HCT116 (cell line): ENCODE measurements around the gene MAST4. TPM values are rescaled to one million over a fixed set of nuclear protein-coding genes. Genes with fewer than 3 reads are reported as not detected.

ENCODE experiments used
- ATAC-seq: fragments of 200-7000 bp; cut with Tn5 transposase; 2 replicates; pipeline ENCODE4 v1.9.1; 2020; ENCODE audit warnings: mild to moderate bottlenecking, moderate library complexity
- BruUV-seq: library from RNA; stranded (reverse); fragments of 400-500 nt; replicated peaks from 2 replicates; lab custom pipeline; 2021; lab: Mats Ljungman, UMichigan
- CTCF ChIA-PET: fragments of 300-600 bp; sonication (Branson Sonifier 250); formaldehyde crosslinking; loops from one replicate; lab custom pipeline; 2021; ENCODE audit warnings: antibody characterized with exemption; lab: Charles Lee
- POLR2A ChIA-PET: fragments of 300-600, 350-600 bp; sonication (Branson Sonifier 250); formaldehyde crosslinking; loops from one replicate; lab custom pipeline; 2021; ENCODE audit warnings: antibody characterized with exemption; lab: Charles Lee
- RAD21 ChIA-PET, 2 experiments: fragments of 300-600 bp; sonication (Branson Sonifier 250); formaldehyde crosslinking; loops; one replicate each; lab custom pipeline; 2023; ENCODE audit warnings: low total read pairs in 2 of 2; ENCODE audit not compliant: uncharacterized antibody in 2 of 2, unreplicated experiment in 2 of 2, low non-redundant PET in 1 of 2; lab: Charles Lee
- DNase-seq: peaks from one replicate; pipeline ENCODE4 v3.0.0-alpha.2; 2010; ENCODE audit warnings: low read depth, low spot score
- H2AFZ ChIP-seq: fragments of 200-600 bp; shearing (Covaris generic), sonication (generic); 2 replicates; pipeline ENCODE4 v1.6.1; 2017; ENCODE audit warnings: low read depth, mixed run types, mixed read lengths, antibody characterized with exemption, low read length; ENCODE audit not compliant: poor library complexity, severe bottlenecking
- H3K27ac ChIP-seq: 2 replicates; pipeline ENCODE4 v1.5.1; 2012; ENCODE audit warnings: low read depth, low read length
- H3K27me3 ChIP-seq: fragments of 200-600 bp; sonication (generic); 2 replicates; pipeline ENCODE4 v1.6.1; 2016; ENCODE audit warnings: mixed run types, low read length, mixed read lengths; ENCODE audit not compliant: insufficient read depth
- H3K36me3 ChIP-seq, 2 experiments: fragments of 200-500 bp in 1 of 2; fragments of 200-600 bp in 1 of 2; sonication (Bioruptor generic) in 1 of 2; sonication (generic) in 1 of 2; 2 replicates each; pipeline versions ENCODE4 v1.5.1 to v1.6.1; 2014 to 2016; ENCODE audit warnings: low read length in 2 of 2, inconsistent platforms in 1 of 2, mixed read lengths in 1 of 2, mixed run types in 1 of 2; ENCODE audit not compliant: insufficient read depth in 2 of 2, control insufficient read depth in 1 of 2
- H3K4me1 ChIP-seq, 2 experiments: fragments of 200-600 bp in 1 of 2; sonication (generic) in 1 of 2; 2 replicates each; pipeline versions ENCODE4 v1.5.1 to v1.6.1; 2012 to 2017; ENCODE audit warnings: low read length in 2 of 2, inconsistent platforms in 1 of 2, mild to moderate bottlenecking in 1 of 2, mixed read lengths in 1 of 2, mixed run types in 1 of 2, moderate library complexity in 1 of 2; ENCODE audit not compliant: insufficient read depth in 2 of 2, control insufficient read depth in 1 of 2
- H3K4me2 ChIP-seq: fragments of 200-600 bp; sonication (generic); 2 replicates; pipeline ENCODE4 v1.6.1; 2017; ENCODE audit warnings: mixed run types, low read length, mixed read lengths
- H3K4me3 ChIP-seq, 2 experiments: fragments of 200-600 bp in 1 of 2; sonication (generic) in 1 of 2; replicated peaks in 1 of 2; 2 replicates each; pipeline ENCODE4 v1.5.1; 2011 to 2016; ENCODE audit warnings: low read length in 2 of 2, control low read depth in 1 of 2, low read depth in 1 of 2, mild to moderate bottlenecking in 1 of 2, mixed read lengths in 1 of 2, mixed run types in 1 of 2
- H3K79me2 ChIP-seq: fragments of 200-600 bp; sonication (generic); 2 replicates; pipeline ENCODE4 v1.6.1; 2017; ENCODE audit warnings: mild to moderate bottlenecking, mixed run types, low read length, moderate library complexity, mixed read lengths; ENCODE audit not compliant: insufficient read depth
- H3K9ac ChIP-seq: fragments of 200-600 bp; sonication (generic); 2 replicates; pipeline ENCODE4 v1.6.1; 2016; ENCODE audit warnings: low read length, mixed read lengths
- H3K9me2 ChIP-seq: fragments of 200-600 bp; sonication (generic), shearing (Covaris generic); 2 replicates; pipeline ENCODE4 v1.6.1; 2017; ENCODE audit warnings: mixed run types, mild to moderate bottlenecking, moderate library complexity; ENCODE audit not compliant: insufficient read depth
- H3K9me3 ChIP-seq, 2 experiments: fragments of 200-500 bp in 1 of 2; fragments of 200-600 bp in 1 of 2; sonication (Bioruptor generic) in 1 of 2; sonication (generic) in 1 of 2; 2 replicates each; pipeline ENCODE4 v1.6.1; 2014 to 2017; ENCODE audit warnings: low read length in 2 of 2, mixed read lengths in 2 of 2, inconsistent platforms in 1 of 2, low read depth in 1 of 2, mild to moderate bottlenecking in 1 of 2, mixed run types in 1 of 2, moderate library complexity in 1 of 2; ENCODE audit not compliant: control insufficient read depth in 1 of 2, insufficient read depth in 1 of 2
- H4K20me1 ChIP-seq: fragments of 200-600 bp; sonication (generic), shearing (Covaris generic); 2 replicates; pipeline ENCODE4 v1.6.1; 2017; ENCODE audit warnings: mixed run types, mild to moderate bottlenecking, moderate library complexity; ENCODE audit not compliant: insufficient read depth
- CBX3 ChIP-seq: IDR thresholded peaks from 2 replicates; pipeline ENCODE4 v1.6.1; 2012; ENCODE audit warnings: low read depth
- CEBPB ChIP-seq: IDR thresholded peaks from 2 replicates; pipeline ENCODE4 v1.6.1; 2012; ENCODE audit warnings: low read depth
- CTCF ChIP-seq, 3 experiments: fragments of 200-600 bp in 1 of 3; sonication (generic) in 1 of 3; IDR thresholded peaks in 2 of 3; conservative IDR thresholded peaks in 1 of 3; 2 replicates each; pipeline ENCODE4 v1.5.1; 2012 to 2017; ENCODE audit warnings: low read depth in 2 of 3, low read length in 2 of 3, antibody characterized with exemption in 1 of 3, borderline replicate concordance in 1 of 3, control low read depth in 1 of 3, mild to moderate bottlenecking in 1 of 3, mixed read lengths in 1 of 3, mixed run types in 1 of 3, moderate library complexity in 1 of 3; ENCODE audit not compliant: insufficient read depth in 1 of 3
- EGR1 ChIP-seq: IDR thresholded peaks from 2 replicates; pipeline ENCODE4 v1.6.1; 2012; ENCODE audit warnings: low read depth
- ELF1 ChIP-seq: IDR thresholded peaks from 2 replicates; pipeline ENCODE4 v1.6.1; 2012; ENCODE audit warnings: low read depth, borderline replicate concordance
- EZH2 ChIP-seq: fragments of 200-600 bp; sonication (generic); IDR thresholded peaks from 2 replicates; pipeline ENCODE4 v1.6.1; 2017; ENCODE audit warnings: antibody characterized with exemption, mixed run types
- EZH2phosphoT487 ChIP-seq: fragments of 200-600 bp; IDR thresholded peaks from 2 replicates; pipeline ENCODE4 v1.6.1; 2018; ENCODE audit warnings: antibody characterized with exemption, borderline replicate concordance
- FOSL1 ChIP-seq: IDR thresholded peaks from 2 replicates; pipeline ENCODE4 v1.6.1; 2012; ENCODE audit warnings: low read depth
- JUND ChIP-seq: IDR thresholded peaks from 2 replicates; pipeline ENCODE4 v1.6.1; 2012
- MAX ChIP-seq: IDR thresholded peaks from 2 replicates; pipeline ENCODE4 v1.6.1; 2012
- POLR2AphosphoS5 ChIP-seq: IDR thresholded peaks from 2 replicates; pipeline ENCODE4 v1.6.1; 2011; ENCODE audit warnings: mild to moderate bottlenecking, low read depth, low read length, moderate library complexity
- RAD21 ChIP-seq: IDR thresholded peaks from 2 replicates; pipeline ENCODE4 v1.6.1; 2012; ENCODE audit warnings: low read depth, mild to moderate bottlenecking
- REST ChIP-seq: IDR thresholded peaks from 2 replicates; pipeline ENCODE4 v1.6.1; 2012; ENCODE audit warnings: low read depth
- SIN3A ChIP-seq: IDR thresholded peaks from 2 replicates; pipeline ENCODE4 v1.6.1; 2012; ENCODE audit warnings: low read depth
- SP1 ChIP-seq: IDR thresholded peaks from 2 replicates; pipeline ENCODE4 v1.6.1; 2012; ENCODE audit warnings: low read depth
- SRF ChIP-seq: IDR thresholded peaks from 2 replicates; pipeline ENCODE4 v1.6.1; 2012; ENCODE audit warnings: low read depth
- ZFX ChIP-seq: fragments of 450-650 bp; IDR thresholded peaks from 2 replicates; pipeline ENCODE4 v1.6.1; 2017
- ZNF274 ChIP-seq: fragments of 200-500 bp; sonication (Bioruptor generic); IDR thresholded peaks from 2 replicates; pipeline ENCODE4 v1.6.1; 2014; ENCODE audit warnings: mild to moderate bottlenecking, low read depth, low read length, inconsistent platforms
- intact Hi-C: fragments of 100-400 bp; cut with micrococcal nuclease; formaldehyde crosslinking; loops from 2 replicates; pipeline ENCODE4 v1.10.0; 2022
- total RNA-seq: library from RNA; stranded (reverse); gene quantifications from one replicate; pipeline ENCODE4 v1.2.1, GENCODE V29; 2021; ENCODE audit not compliant: unreplicated experiment
- TF ChIP-seq, protein P1 (sequence below): IDR thresholded peaks from 2 replicates; pipeline ENCODE4 v1.6.1; 2012
- TF ChIP-seq, protein P2 (sequence below): IDR thresholded peaks from 2 replicates; pipeline ENCODE4 v1.6.1; 2011; ENCODE audit warnings: mild to moderate bottlenecking, low read length, moderate library complexity; ENCODE audit not compliant: insufficient replicate concordance; ENCODE audit errors: extremely low read depth

MAST4 gene
- total RNA-seq, 1 experiment from 2014 or later, result 1.1 TPM

- TF ChIP-seq SP1 (no peak), POLR2AphosphoS5 (no peak), ELF1 (no peak), FOSL1 (no peak), SIN3A (no peak), CBX3 (no peak)
- TF ChIP-seq, all 23 proteins: peak for 0
These were observed 586.2 kb downstream of the MAST4 start (continued) for GRCh38 chr5:67182301-67182790.

- intact Hi-C loops, result no loop called here
- POLR2A ChIA-PET, result no interaction called here
- no peak for TF ChIP-seq POLR2AphosphoS5
- TF ChIP-seq ZNF274, result no peak
- no peak for TF ChIP-seq MAX
- TF ChIP-seq CEBPB, result no peak
- TF ChIP-seq, protein P1, sequence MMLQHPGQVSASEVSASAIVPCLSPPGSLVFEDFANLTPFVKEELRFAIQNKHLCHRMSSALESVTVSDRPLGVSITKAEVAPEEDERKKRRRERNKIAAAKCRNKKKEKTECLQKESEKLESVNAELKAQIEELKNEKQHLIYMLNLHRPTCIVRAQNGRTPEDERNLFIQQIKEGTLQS, result no peak
- TF ChIP-seq CTCF (IDR thresholded peaks at IDR 0.05 in 2 of 3, conservative IDR thresholded peaks at IDR 0.05 in 1 of 3; ENCODE audit: borderline replicate concordance in 1 of 3, insufficient read depth in 1 of 3, low read depth in 2 of 3, low read length in 2 of 3), result no peak
- no peak for TF ChIP-seq ELF1
- no peak for TF ChIP-seq EZH2
- TF ChIP-seq ZFX, result no peak
- no peak for TF ChIP-seq RAD21
- TF ChIP-seq SRF, result no peak
- TF ChIP-seq EZH2phosphoT487, result no peak
- TF ChIP-seq EGR1, result no peak
- TF ChIP-seq REST, result no peak
- TF ChIP-seq, protein P2, sequence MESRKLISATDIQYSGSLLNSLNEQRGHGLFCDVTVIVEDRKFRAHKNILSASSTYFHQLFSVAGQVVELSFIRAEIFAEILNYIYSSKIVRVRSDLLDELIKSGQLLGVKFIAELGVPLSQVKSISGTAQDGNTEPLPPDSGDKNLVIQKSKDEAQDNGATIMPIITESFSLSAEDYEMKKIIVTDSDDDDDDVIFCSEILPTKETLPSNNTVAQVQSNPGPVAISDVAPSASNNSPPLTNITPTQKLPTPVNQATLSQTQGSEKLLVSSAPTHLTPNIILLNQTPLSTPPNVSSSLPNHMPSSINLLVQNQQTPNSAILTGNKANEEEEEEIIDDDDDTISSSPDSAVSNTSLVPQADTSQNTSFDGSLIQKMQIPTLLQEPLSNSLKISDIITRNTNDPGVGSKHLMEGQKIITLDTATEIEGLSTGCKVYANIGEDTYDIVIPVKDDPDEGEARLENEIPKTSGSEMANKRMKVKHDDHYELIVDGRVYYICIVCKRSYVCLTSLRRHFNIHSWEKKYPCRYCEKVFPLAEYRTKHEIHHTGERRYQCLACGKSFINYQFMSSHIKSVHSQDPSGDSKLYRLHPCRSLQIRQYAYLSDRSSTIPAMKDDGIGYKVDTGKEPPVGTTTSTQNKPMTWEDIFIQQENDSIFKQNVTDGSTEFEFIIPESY, result no peak
- TF ChIP-seq JUND, result no peak
- no peak for TF ChIP-seq FOSL1
- TF ChIP-seq SP1, result no peak
These were observed 587.7 kb downstream of the MAST4 start for GRCh38 chr5:67183859-67184258.

More at GRCh38 chr5:67183859-67184258, 587.7 kb downstream of the MAST4 start:
- no peaks in the 10 kb centered on the region for H3K4me1 ChIP-seq
- DNase-seq (no peak), ATAC-seq (no peak)
- H3K36me3 ChIP-seq, result no peaks in the 10 kb centered on the region
- no peaks in the 10 kb centered on the region for H4K20me1 ChIP-seq
- BruUV-seq, result no TSS peak
- H3K79me2 ChIP-seq, result no peaks in the 10 kb centered on the region
- H3K4me3 ChIP-seq, result no peak overlapping the region
- no peaks in the 10 kb centered on the region for H3K9me2 ChIP-seq
- H3K9me3 ChIP-seq, result no peaks in the 10 kb centered on the region
- H3K9ac ChIP-seq, result no peak overlapping the region
- no peak overlapping the region for H2AFZ ChIP-seq
- H3K27me3 ChIP-seq, result no peaks in the 10 kb centered on the region
- ChIA-PET RAD21 (no interaction called here), CTCF (no interaction called here)
- H3K27ac ChIP-seq, result no peak overlapping the region
- no peak overlapping the region for H3K4me2 ChIP-seq
